HG03159 (cell line): ENCODE data around the gene REPIN1.

ENCODE experiments used
- ATAC-seq: cut with Tn5 transposase; IDR thresholded peaks from one replicate; pipeline ENCODE4 v1.9.1; 2021; ENCODE audit warnings: mild to moderate bottlenecking, moderate library complexity; ENCODE audit not compliant: unreplicated experiment

The REPIN1 gene

GRCh38 chr7:150388709-150389531 is 20.3 kb downstream of the REPIN1 start:
- ATAC-seq, result no peak

- ATAC-seq, result no peak
Measured at GRCh38 chr7:150389532-150389816, 20.9 kb downstream of the REPIN1 start.

GRCh38 chr7:150390205-150390604 is 21.6 kb downstream of the REPIN1 start:
- no peak for ATAC-seq

GRCh38 chr7:150393325-150393724 is 24.7 kb downstream of the REPIN1 start:
- no peak for ATAC-seq

GRCh38 chr7:150396426-150396825 is 27.8 kb downstream of the REPIN1 start:
- no peak for ATAC-seq

- ATAC-seq, result no peak
Measured at GRCh38 chr7:150396851-150397260, 28.2 kb downstream of the REPIN1 start.

GRCh38 chr7:150397346-150398107 is 28.9 kb downstream of the REPIN1 start:
- ATAC-seq, result no peak

- ATAC-seq, result no peak
Measured at GRCh38 chr7:150398108-150398964, 29.7 kb downstream of the REPIN1 start.

- ATAC-seq, result no peak
Measured at GRCh38 chr7:150398965-150399320, 30.3 kb downstream of the REPIN1 start.

- no peak for ATAC-seq
Measured at GRCh38 chr7:150399421-150400007, 30.9 kb downstream of the REPIN1 start.

GRCh38 chr7:150400008-150400787 is 31.6 kb downstream of the REPIN1 start:
- no peak for ATAC-seq

GRCh38 chr7:150400788-150401423 is 32.3 kb downstream of the REPIN1 start:
- no peak for ATAC-seq

GRCh38 chr7:150401424-150401790 is 32.8 kb downstream of the REPIN1 start:
- ATAC-seq, result no peak

- ATAC-seq, result no peak
Measured at GRCh38 chr7:150401861-150402631, 33.4 kb downstream of the REPIN1 start.

- ATAC-seq, result no peak
Measured at GRCh38 chr7:150402671-150403321, 34.2 kb downstream of the REPIN1 start.

- no peak for ATAC-seq
Measured at GRCh38 chr7:150403376-150404171, 35.0 kb downstream of the REPIN1 start.

GRCh38 chr7:150404172-150404804 is 35.7 kb downstream of the REPIN1 start:
- ATAC-seq, result no peak
